Panc1 (cell line): ENCODE results near the gene GALNT9. TPM values are rescaled to one million over a fixed set of nuclear protein-coding genes. Genes with fewer than 3 reads are reported as not detected.

Experiments
- ATAC-seq: fragments of 200-7000 bp; cut with Tn5 transposase; 2 replicates; pipeline ENCODE4 v1.9.1; 2020; ENCODE audit warnings: mild to moderate bottlenecking, moderate library complexity
- BruUV-seq: library from RNA; stranded (reverse); fragments of 400-500 nt; replicated peaks from 2 replicates; lab custom pipeline; 2021; lab: Mats Ljungman, UMichigan
- CTCF ChIA-PET: fragments of 300-600 bp; sonication (Branson Sonifier 250); formaldehyde crosslinking; loops from one replicate; lab custom pipeline; 2022; ENCODE audit warnings: antibody characterized with exemption; lab: Charles Lee
- POLR2A ChIA-PET: fragments of 300-600 bp; sonication (Branson Sonifier 250); formaldehyde crosslinking; loops from one replicate; lab custom pipeline; 2022; ENCODE audit warnings: antibody characterized with exemption; lab: Charles Lee
- DNase-seq: peaks from one replicate; pipeline ENCODE4 v3.0.0-alpha.2; 2010; ENCODE audit warnings: low read depth, low spot score
- H3K27ac ChIP-seq: 2 replicates; pipeline ENCODE4 v1.5.1; 2011; ENCODE audit warnings: mild to moderate bottlenecking, low read length, inconsistent platforms
- H3K27me3 ChIP-seq: fragments of 200-500 bp; sonication (Bioruptor generic); 2 replicates; pipeline ENCODE4 v1.6.0; 2014; ENCODE audit warnings: low read length, inconsistent platforms; ENCODE audit not compliant: control insufficient read depth, insufficient read depth
- H3K36me3 ChIP-seq: fragments of 200-500 bp; sonication (Bioruptor generic); 2 replicates; pipeline ENCODE4 v1.5.1; 2014; ENCODE audit warnings: inconsistent platforms, mild to moderate bottlenecking, low read length, moderate library complexity; ENCODE audit not compliant: control insufficient read depth, insufficient read depth
- H3K4me1 ChIP-seq: 2 replicates; pipeline ENCODE4 v1.5.1; 2011; ENCODE audit warnings: inconsistent platforms, mild to moderate bottlenecking, low read length, moderate library complexity; ENCODE audit not compliant: control insufficient read depth, insufficient read depth
- H3K4me3 ChIP-seq, 2 experiments: 2 replicates each; pipeline ENCODE4 v1.5.1; 2011 to 2012; ENCODE audit warnings: low read depth in 2 of 2, low read length in 2 of 2, mild to moderate bottlenecking in 2 of 2, inconsistent platforms in 1 of 2, moderate library complexity in 1 of 2
- H3K9me3 ChIP-seq: fragments of 200-500 bp; sonication (Bioruptor generic); 2 replicates; pipeline ENCODE4 v1.5.1; 2014; ENCODE audit warnings: low read depth, mild to moderate bottlenecking, inconsistent platforms, low read length, moderate library complexity; ENCODE audit not compliant: control insufficient read depth, insufficient read depth
- POLR2AphosphoS5 ChIP-seq: IDR thresholded peaks from 2 replicates; pipeline ENCODE4 v1.6.1; 2012; ENCODE audit warnings: mild to moderate bottlenecking, low read depth, low read length, moderate library complexity
- SIN3A ChIP-seq: IDR thresholded peaks from 2 replicates; pipeline ENCODE4 v1.6.1; 2012; ENCODE audit warnings: low read depth, mild to moderate bottlenecking, low read length, moderate library complexity, borderline replicate concordance; ENCODE audit not compliant: insufficient read depth
- TCF7L2 ChIP-seq: IDR thresholded peaks from 2 replicates; pipeline ENCODE4 v1.6.1; 2011; ENCODE audit warnings: mild to moderate bottlenecking, low read depth, low read length, inconsistent platforms
- in situ Hi-C: cut with HindIII; loops from 2 replicates; pipeline ENCODE4 v1.10.0; 2016; ENCODE audit warnings: low sequenced_read_pairs, low pct_unique_long_range_greater_than_20kb
- intact Hi-C: fragments of 100-400 bp; cut with micrococcal nuclease; formaldehyde crosslinking; loops from one replicate; pipeline ENCODE4 v1.10.0; 2022; ENCODE audit not compliant: unreplicated experiment
- total RNA-seq: library from RNA; stranded (reverse); gene quantifications from one replicate; pipeline ENCODE4 v1.2.1, GENCODE V29; 2021; ENCODE audit not compliant: unreplicated experiment
- TF ChIP-seq, protein P1 (sequence below): fragments of 450-650 bp; IDR thresholded peaks from 2 replicates; pipeline ENCODE4 v1.5.1; 2017; ENCODE audit warnings: mild to moderate bottlenecking
- TF ChIP-seq, protein P2 (sequence below), 2 experiments: IDR thresholded peaks; 2 replicates each; pipeline ENCODE4 v1.6.1; 2011 to 2012; ENCODE audit warnings: low read depth in 2 of 2, control low read depth in 1 of 2, low read length in 1 of 2, mild to moderate bottlenecking in 1 of 2, moderate library complexity in 1 of 2; ENCODE audit not compliant: insufficient read depth in 1 of 2

The GALNT9 gene
- total RNA-seq, 1 experiment from 2014 or later: 0.33 TPM

DNA sequence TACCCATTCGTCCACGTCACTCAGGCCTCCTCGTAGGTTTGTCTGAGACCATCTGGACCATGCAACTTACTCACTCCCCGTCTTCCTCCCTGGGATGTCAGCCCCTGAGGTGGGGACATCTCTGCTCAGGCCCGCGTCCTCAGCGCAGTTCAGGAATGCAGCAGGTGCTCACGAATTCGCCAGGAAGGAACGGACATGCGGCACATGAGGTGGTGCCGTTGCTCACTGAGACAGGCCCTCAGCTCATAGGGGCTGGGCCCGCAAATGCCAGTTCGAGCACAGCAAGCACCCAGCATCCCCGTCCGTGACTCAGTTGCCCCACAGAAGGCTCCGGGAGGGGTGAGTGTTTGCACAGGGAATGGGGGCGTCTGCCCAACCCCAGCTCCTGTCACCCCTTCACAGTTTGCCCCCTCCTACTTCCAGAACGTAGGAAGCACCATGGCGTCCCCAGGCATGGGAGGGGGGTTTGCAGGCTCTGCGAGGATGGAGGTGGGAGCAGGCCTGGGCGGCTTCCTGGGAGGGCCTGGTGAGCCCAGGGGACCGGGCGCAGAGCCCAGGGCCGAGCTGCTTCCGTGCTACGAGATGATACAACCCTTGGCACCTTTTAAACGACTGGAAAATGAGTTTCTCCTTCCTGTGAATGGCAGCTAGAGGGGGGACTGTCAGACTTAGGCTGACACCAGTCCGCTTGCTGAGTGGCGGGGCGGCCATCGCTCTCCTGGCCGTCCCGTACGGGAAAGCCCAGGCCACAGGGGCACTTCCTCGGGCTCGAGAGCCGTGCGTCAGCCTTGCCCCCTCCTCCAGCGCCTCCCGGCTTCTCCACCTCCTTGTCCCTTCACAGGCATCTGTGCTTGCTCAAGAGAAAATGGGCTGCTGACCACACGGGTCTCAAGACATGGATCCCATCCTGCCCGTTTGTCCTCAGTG, 6.9 kb downstream of the GALNT9 start:
- CTCF ChIA-PET: no interaction called here
- H3K4me1 ChIP-seq: peaks cover 3% of the 10 kb centered on the region
- ATAC-seq (no peak), DNase-seq (no peak)
- no peaks in the 10 kb centered on the region for H3K36me3 ChIP-seq
- H3K27me3 ChIP-seq: no peaks in the 10 kb centered on the region; the same call in 1 of the 2 replicates
- in situ Hi-C loops: no loop called here
- POLR2A ChIA-PET: no interaction called here
- no peak overlapping the region for H3K27ac ChIP-seq
- intact Hi-C loops: no loop called here
- TF ChIP-seq SIN3A (no peak), TCF7L2 (no peak), POLR2AphosphoS5 (no peak)
- TF ChIP-seq, protein P1, sequence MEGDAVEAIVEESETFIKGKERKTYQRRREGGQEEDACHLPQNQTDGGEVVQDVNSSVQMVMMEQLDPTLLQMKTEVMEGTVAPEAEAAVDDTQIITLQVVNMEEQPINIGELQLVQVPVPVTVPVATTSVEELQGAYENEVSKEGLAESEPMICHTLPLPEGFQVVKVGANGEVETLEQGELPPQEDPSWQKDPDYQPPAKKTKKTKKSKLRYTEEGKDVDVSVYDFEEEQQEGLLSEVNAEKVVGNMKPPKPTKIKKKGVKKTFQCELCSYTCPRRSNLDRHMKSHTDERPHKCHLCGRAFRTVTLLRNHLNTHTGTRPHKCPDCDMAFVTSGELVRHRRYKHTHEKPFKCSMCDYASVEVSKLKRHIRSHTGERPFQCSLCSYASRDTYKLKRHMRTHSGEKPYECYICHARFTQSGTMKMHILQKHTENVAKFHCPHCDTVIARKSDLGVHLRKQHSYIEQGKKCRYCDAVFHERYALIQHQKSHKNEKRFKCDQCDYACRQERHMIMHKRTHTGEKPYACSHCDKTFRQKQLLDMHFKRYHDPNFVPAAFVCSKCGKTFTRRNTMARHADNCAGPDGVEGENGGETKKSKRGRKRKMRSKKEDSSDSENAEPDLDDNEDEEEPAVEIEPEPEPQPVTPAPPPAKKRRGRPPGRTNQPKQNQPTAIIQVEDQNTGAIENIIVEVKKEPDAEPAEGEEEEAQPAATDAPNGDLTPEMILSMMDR: no peak
- TF ChIP-seq, protein P2, sequence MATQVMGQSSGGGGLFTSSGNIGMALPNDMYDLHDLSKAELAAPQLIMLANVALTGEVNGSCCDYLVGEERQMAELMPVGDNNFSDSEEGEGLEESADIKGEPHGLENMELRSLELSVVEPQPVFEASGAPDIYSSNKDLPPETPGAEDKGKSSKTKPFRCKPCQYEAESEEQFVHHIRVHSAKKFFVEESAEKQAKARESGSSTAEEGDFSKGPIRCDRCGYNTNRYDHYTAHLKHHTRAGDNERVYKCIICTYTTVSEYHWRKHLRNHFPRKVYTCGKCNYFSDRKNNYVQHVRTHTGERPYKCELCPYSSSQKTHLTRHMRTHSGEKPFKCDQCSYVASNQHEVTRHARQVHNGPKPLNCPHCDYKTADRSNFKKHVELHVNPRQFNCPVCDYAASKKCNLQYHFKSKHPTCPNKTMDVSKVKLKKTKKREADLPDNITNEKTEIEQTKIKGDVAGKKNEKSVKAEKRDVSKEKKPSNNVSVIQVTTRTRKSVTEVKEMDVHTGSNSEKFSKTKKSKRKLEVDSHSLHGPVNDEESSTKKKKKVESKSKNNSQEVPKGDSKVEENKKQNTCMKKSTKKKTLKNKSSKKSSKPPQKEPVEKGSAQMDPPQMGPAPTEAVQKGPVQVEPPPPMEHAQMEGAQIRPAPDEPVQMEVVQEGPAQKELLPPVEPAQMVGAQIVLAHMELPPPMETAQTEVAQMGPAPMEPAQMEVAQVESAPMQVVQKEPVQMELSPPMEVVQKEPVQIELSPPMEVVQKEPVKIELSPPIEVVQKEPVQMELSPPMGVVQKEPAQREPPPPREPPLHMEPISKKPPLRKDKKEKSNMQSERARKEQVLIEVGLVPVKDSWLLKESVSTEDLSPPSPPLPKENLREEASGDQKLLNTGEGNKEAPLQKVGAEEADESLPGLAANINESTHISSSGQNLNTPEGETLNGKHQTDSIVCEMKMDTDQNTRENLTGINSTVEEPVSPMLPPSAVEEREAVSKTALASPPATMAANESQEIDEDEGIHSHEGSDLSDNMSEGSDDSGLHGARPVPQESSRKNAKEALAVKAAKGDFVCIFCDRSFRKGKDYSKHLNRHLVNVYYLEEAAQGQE (IDR thresholded peaks at IDR 0.05; ENCODE audit: insufficient read depth in 1 of 2, low read depth in 2 of 2, low read length in 1 of 2): no peak
- H3K9me3 ChIP-seq: no peaks in the 10 kb centered on the region
- no TSS peak for BruUV-seq
- H3K4me3 ChIP-seq: no peak overlapping the region

DNA sequence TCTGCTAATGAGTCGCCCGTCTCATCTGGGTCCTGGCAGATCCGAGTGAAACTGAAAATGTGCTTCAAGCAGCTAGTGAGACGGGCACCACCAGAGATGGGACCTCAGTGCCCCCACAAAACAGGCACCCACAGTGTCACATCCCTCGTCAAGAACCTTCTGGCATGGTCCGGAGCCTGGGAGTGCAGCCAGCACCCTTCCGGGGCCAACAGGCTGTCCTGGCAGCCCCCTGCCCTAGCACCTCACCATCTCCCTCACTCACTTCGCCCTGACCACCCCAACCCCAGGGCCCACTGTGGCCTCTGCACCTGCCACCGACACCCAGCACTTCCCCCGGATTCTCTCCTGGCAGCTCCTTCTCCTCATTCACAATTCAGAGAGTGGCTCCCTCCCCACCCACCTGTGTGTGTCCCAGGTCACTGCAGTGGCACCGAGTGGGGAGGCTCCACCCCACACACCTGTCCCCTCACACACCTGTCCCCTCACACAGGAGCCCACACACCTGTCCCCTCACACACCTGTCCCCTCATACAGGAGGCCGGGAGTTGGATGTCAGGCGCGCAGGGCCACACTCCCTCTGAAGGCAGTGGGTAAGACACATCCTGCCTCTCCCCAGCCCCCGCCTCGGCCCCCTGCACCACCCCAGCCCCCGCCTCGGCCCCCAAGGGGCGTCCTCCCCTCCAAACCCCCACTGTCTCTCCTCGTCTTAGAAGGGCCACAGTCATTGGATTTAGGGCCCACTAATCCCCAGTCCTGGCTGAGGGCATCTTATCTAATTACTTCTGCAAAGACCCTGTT, 7.9 kb downstream of the GALNT9 start:
- Histone ChIP-seq H3K36me3 (no peaks in the 10 kb centered on the region), H3K4me1 (no peaks in the 10 kb centered on the region), H3K9me3 (no peaks in the 10 kb centered on the region), H3K27me3 (no peaks in the 10 kb centered on the region), H3K4me3 (no peak overlapping the region), H3K27ac (no peak overlapping the region)
- in situ Hi-C loops: no loop called here
- intact Hi-C loops: no loop called here
- ChIA-PET POLR2A (no interaction called here), CTCF (interaction anchor here (0.8 kb wide), 1 partner anchor 61 kb away, joined by 3 read pairs; no protein-coding TSS in a partner anchor)
- ATAC-seq: no peak
- TF ChIP-seq, protein P1: no peak
- TF ChIP-seq TCF7L2 (no peak), POLR2AphosphoS5 (no peak), SIN3A (no peak)
- TF ChIP-seq, protein P2 (IDR thresholded peaks at IDR 0.05; ENCODE audit: insufficient read depth in 1 of 2, low read depth in 2 of 2, low read length in 1 of 2): no peak
- DNase-seq: no peak
- BruUV-seq: no TSS peak
